Measurements from ENCODE around the gene WDR72. TPM values are rescaled to one million over a fixed set of nuclear protein-coding genes. Genes with fewer than 3 reads are reported as not detected.

The WDR72 gene
- total RNA-seq, 2 donors from 2014 or later = 5.4 to 9.2 TPM

- no peak overlapping the region for H3K27ac ChIP-seq
- H3K4me3 ChIP-seq = no peak overlapping the region
- no peak for DNase-seq
- no peaks in the 10 kb centered on the region for H3K36me3 ChIP-seq (replicated peaks in 1 of 2; ENCODE audit: insufficient read depth in 1 of 2, low read depth in 2 of 2)
- no peak for ATAC-seq
- intact Hi-C loops (cut with DNase I) = no loop called here
- H3K9me3 ChIP-seq = no peaks in the 10 kb centered on the region
- H3K27me3 ChIP-seq = no peaks in the 10 kb centered on the region
- no peak for TF ChIP-seq CTCF (IDR thresholded peaks at IDR 0.05)
- no peak for TF ChIP-seq POLR2A (IDR thresholded peaks at IDR 0.05)
- H3K4me1 ChIP-seq = no peaks in the 10 kb centered on the region
These were observed 134.2 kb downstream of the WDR72 start for GRCh38 chr15:53625260-53625659.

GRCh38 chr15:53618461-53618860, 141.0 kb downstream of the WDR72 start:
- Histone ChIP-seq H3K36me3 (replicated peaks in 1 of 2; ENCODE audit: insufficient read depth in 1 of 2, low read depth in 2 of 2) (no peaks in the 10 kb centered on the region), H3K9me3 (no peaks in the 10 kb centered on the region), H3K4me3 (no peak overlapping the region), H3K4me1 (no peaks in the 10 kb centered on the region), H3K27me3 (no peaks in the 10 kb centered on the region), H3K27ac (no peak overlapping the region)
- intact Hi-C loops (cut with DNase I) = no loop called here
- DNase-seq (no peak), ATAC-seq (no peak)
- 54 to 65% methylated on average over 2 of the region's 2 CpGs for WGBS, 2 donors
- TF ChIP-seq CTCF (IDR thresholded peaks at IDR 0.05) = no peak
- TF ChIP-seq POLR2A (IDR thresholded peaks at IDR 0.05) = no peak

- ATAC-seq = no peak
- H3K27ac ChIP-seq = no peak overlapping the region
- H3K4me1 ChIP-seq = no peaks in the 10 kb centered on the region
- TF ChIP-seq POLR2A (IDR thresholded peaks at IDR 0.05) = no peak
- no peak for TF ChIP-seq CTCF (IDR thresholded peaks at IDR 0.05)
- no peaks in the 10 kb centered on the region for H3K27me3 ChIP-seq
- 72 to 74% methylated on average over 4 of the region's 4 CpGs for WGBS, 2 donors
- no peak for DNase-seq
- intact Hi-C loops (cut with DNase I) = no loop called here
- H3K9me3 ChIP-seq = no peaks in the 10 kb centered on the region
- no peaks in the 10 kb centered on the region for H3K36me3 ChIP-seq (replicated peaks in 1 of 2; ENCODE audit: insufficient read depth in 1 of 2, low read depth in 2 of 2)
- H3K4me3 ChIP-seq = no peak overlapping the region
These were observed 148.1 kb downstream of the WDR72 start for GRCh38 chr15:53611145-53611920.

- Histone ChIP-seq H3K4me3 (no peak overlapping the region), H3K9me3 (no peaks in the 10 kb centered on the region), H3K36me3 (replicated peaks in 1 of 2; ENCODE audit: insufficient read depth in 1 of 2, low read depth in 2 of 2) (no peaks in the 10 kb centered on the region), H3K27ac (no peak overlapping the region), H3K4me1 (peaks cover 13% of the 10 kb centered on the region), H3K27me3 (no peaks in the 10 kb centered on the region)
- WGBS, 2 donors = 73 to 80% methylated on average over 2 of the region's 2 CpGs
- intact Hi-C loops (cut with DNase I) = no loop called here
- ATAC-seq (no peak), DNase-seq (no peak)
- TF ChIP-seq CTCF (IDR thresholded peaks at IDR 0.05) (no peak), POLR2A (IDR thresholded peaks at IDR 0.05) (no peak)
These were observed 168.4 kb downstream of the WDR72 start for GRCh38 chr15:53591041-53591440.

- no peak for TF ChIP-seq CTCF (IDR thresholded peaks at IDR 0.05)
- no peak for TF ChIP-seq POLR2A (IDR thresholded peaks at IDR 0.05)
- no peaks in the 10 kb centered on the region for H3K9me3 ChIP-seq
- H3K27ac ChIP-seq = no peak overlapping the region
- DNase-seq (no peak), ATAC-seq (no peak)
- H3K4me1 ChIP-seq = peaks cover 13% of the 10 kb centered on the region
- H3K36me3 ChIP-seq (replicated peaks in 1 of 2; ENCODE audit: insufficient read depth in 1 of 2, low read depth in 2 of 2) = no peaks in the 10 kb centered on the region
- WGBS, 2 donors = 82 to 87% methylated on average over 2 of the region's 2 CpGs
- H3K4me3 ChIP-seq = no peak overlapping the region
- H3K27me3 ChIP-seq = no peaks in the 10 kb centered on the region
- intact Hi-C loops (cut with DNase I) = no loop called here
These were observed 169.1 kb downstream of the WDR72 start for GRCh38 chr15:53590380-53590779.

Measured in body of pancreas (tissue), 4 donors.